HepG2 (cell line): ENCODE measurements around the gene MLLT10. TPM values are rescaled to one million over a fixed set of nuclear protein-coding genes. Genes with fewer than 3 reads are reported as not detected.

Source experiments
- EHMT2 ChIP-seq: fragments of 200-600 bp; sonication (generic); IDR thresholded peaks from 2 replicates; pipeline ENCODE4 v1.7.0; 2017; ENCODE audit warnings: antibody characterized with exemption, low read depth, low read length, borderline replicate concordance
- HHEX ChIP-seq: IDR thresholded peaks from 2 replicates; pipeline ENCODE4 v1.6.1; 2016; ENCODE audit warnings: control low read depth
- HOXA7 ChIP-seq: sonication (generic); formaldehyde crosslinking; IDR thresholded peaks from 2 replicates; pipeline ENCODE4 v1.8.1; 2022; ENCODE audit warnings: mild to moderate bottlenecking, missing genetic modification reagents, moderate library complexity
- KLF13 ChIP-seq: sonication (generic); formaldehyde crosslinking; IDR thresholded peaks from 2 replicates; pipeline ENCODE4 v1.4.0; 2020; ENCODE audit warnings: mild to moderate bottlenecking, missing genetic modification reagents
- MAFF ChIP-seq: IDR thresholded peaks from 2 replicates; pipeline ENCODE4 v1.6.1; 2011; ENCODE audit warnings: low read depth, low read length, improper control_type of control experiment
- NPAS2 ChIP-seq: sonication (generic); formaldehyde crosslinking; IDR thresholded peaks from 2 replicates; pipeline ENCODE4 v1.8.0; 2022; ENCODE audit warnings: mild to moderate bottlenecking, missing genetic modification reagents, borderline replicate concordance
- PHF21A ChIP-seq: sonication (generic); formaldehyde crosslinking; IDR thresholded peaks from 2 replicates; pipeline ENCODE4 v1.5.0; 2020; ENCODE audit warnings: mild to moderate bottlenecking, missing genetic modification reagents
- RFXAP ChIP-seq: sonication (generic); formaldehyde crosslinking; IDR thresholded peaks from 2 replicates; pipeline ENCODE4 v1.4.0; 2020; ENCODE audit warnings: missing genetic modification reagents, borderline replicate concordance
- SRSF4 ChIP-seq: fragments of 200-400 bp; formaldehyde crosslinking; IDR thresholded peaks from one replicate; pipeline ENCODE4 v1.6.1; 2018; ENCODE audit warnings: mild to moderate bottlenecking, low read depth, low read length, moderate library complexity; ENCODE audit not compliant: poor library complexity, severe bottlenecking
- STAG1 ChIP-seq: sonication (generic); formaldehyde crosslinking; IDR thresholded peaks from 2 replicates; pipeline ENCODE4 v1.4.0; 2020; ENCODE audit warnings: missing genetic modification reagents
- SYNCRIP ChIP-seq: fragments of 200-400 bp; formaldehyde crosslinking; IDR thresholded peaks from 2 replicates; pipeline ENCODE4 v1.6.1; 2018; ENCODE audit warnings: mild to moderate bottlenecking, low read depth, low read length; ENCODE audit not compliant: insufficient read depth
- THAP11 ChIP-seq: IDR thresholded peaks from 2 replicates; pipeline ENCODE4 v1.6.1; 2016; ENCODE audit warnings: missing biosample characterization, missing genetic modification reagents
- ZFP90 ChIP-seq: sonication (generic); formaldehyde crosslinking; IDR thresholded peaks from 2 replicates; pipeline ENCODE4 v1.8.0; 2022; ENCODE audit warnings: missing genetic modification reagents, mild to moderate bottlenecking, inconsistent platforms, borderline replicate concordance
- ZNF160 ChIP-seq: sonication (generic); formaldehyde crosslinking; IDR thresholded peaks from 2 replicates; pipeline ENCODE4 v1.8.0; 2022; ENCODE audit warnings: mild to moderate bottlenecking, inconsistent platforms, missing genetic modification reagents
- ZNF451 ChIP-seq: sonication (generic); formaldehyde crosslinking; IDR thresholded peaks from 2 replicates; pipeline ENCODE4 v1.5.0; 2020; ENCODE audit warnings: mild to moderate bottlenecking, missing genetic modification reagents
- ZNF557 ChIP-seq: sonication (generic); formaldehyde crosslinking; IDR thresholded peaks from 2 replicates; pipeline ENCODE4 v1.4.0; 2020; ENCODE audit warnings: missing genetic modification reagents
- ZNF7 ChIP-seq: IDR thresholded peaks from 2 replicates; pipeline ENCODE4 v1.6.1; 2016; ENCODE audit warnings: missing biosample characterization, missing genetic modification reagents
- polyA plus RNA-seq, 8 experiments: library from polyadenylated mRNA; depleted of rRNA in 3 of 8; stranded (reverse) in 7 of 8; unstranded in 1 of 8; fragments of >200 nt; fragmentation: Illumina TruSeq in 4 of 8; extraction: Trizol in 4 of 8; gene quantifications; 2 replicates each; pipeline versions ENCODE4 v1.2.1 to v1.2.3, GENCODE V29; 2011 to 2016; ENCODE audit warnings: low read depth in 4 of 8, missing spikeins in 1 of 8, mixed read lengths in 1 of 8; ENCODE audit not compliant: insufficient read depth in 1 of 8
- total RNA-seq, 5 experiments: library from RNA; depleted of rRNA; stranded (reverse); fragments of >200 nt; fragmentation: Illumina TruSeq; extraction: Trizol; gene quantifications; 2 replicates each; pipeline ENCODE4 v1.2.3, GENCODE V29; 2016; ENCODE audit warnings: low read depth in 1 of 5
- TF ChIP-seq, protein P1 (sequence below): sonication (generic); formaldehyde crosslinking; IDR thresholded peaks from 2 replicates; pipeline ENCODE4 v1.5.1; 2020; ENCODE audit warnings: mild to moderate bottlenecking, missing genetic modification reagents, moderate library complexity
- TF ChIP-seq, protein P2 (sequence below): sonication (generic); formaldehyde crosslinking; IDR thresholded peaks from 2 replicates; pipeline ENCODE4 v1.8.1; 2022; ENCODE audit warnings: mild to moderate bottlenecking, missing genetic modification reagents
- TF ChIP-seq, protein P3 (sequence below): sonication (generic); formaldehyde crosslinking; conservative IDR thresholded peaks from 2 replicates; pipeline ENCODE4 v1.8.0; 2022; ENCODE audit warnings: mild to moderate bottlenecking, moderate library complexity, missing genetic modification reagents
- TF ChIP-seq, protein P4 (sequence below): sonication (generic); formaldehyde crosslinking; IDR thresholded peaks from 2 replicates; pipeline ENCODE4 v1.8.0; 2022; ENCODE audit warnings: missing genetic modification reagents, mild to moderate bottlenecking, inconsistent platforms, borderline replicate concordance

Gene MLLT10
- total and polyA plus RNA-seq, 2 of the 13 experiments (the other 11 are each of a cell fraction or from before 2014, with no cell fraction given), result 51.3 to 84.1 TPM

DNA sequence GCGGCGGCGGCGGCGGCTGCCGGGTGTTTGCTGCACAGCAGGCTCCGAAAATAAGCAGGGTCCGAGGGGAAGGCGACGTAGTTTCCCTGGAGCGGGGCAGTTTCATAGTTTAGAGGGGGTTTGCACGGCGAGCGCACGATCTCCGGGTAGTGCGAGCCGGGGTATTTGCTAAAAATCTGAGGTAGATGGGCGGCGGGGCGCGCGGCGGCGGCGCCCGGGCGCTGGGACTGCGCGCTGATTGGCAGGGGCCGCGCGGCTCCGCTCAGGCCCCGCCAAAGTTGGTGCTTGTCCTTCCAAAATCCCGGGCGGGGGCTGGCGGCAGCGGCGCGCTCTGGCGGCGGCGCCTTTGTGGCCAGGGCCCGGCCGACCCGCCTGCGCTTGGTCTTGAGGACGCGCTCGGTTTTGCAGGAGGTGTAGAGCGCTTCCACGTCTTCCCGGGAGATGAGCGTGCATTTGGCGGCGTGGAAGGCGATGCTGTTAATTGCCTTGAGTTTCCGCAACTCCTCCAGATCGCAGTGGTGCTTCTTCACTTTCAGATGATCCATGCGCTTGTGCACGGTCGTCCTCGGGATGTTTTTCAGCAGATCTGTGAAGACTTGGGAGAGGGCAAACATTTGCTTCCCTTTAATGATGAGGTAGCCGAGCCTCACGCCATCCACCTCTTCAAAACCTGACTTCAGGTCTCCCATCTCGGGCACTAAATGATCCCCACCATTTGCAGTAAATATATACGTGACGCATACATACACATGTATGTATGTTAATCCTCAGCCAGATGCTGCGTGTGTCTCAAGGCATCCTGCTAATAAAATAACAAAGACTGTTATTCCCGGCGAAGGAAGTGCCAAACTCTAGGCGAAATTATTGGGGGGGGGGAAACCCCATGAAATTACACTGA lies 16.6 kb upstream of the MLLT10 start (continued):
- TF ChIP-seq, protein P1, sequence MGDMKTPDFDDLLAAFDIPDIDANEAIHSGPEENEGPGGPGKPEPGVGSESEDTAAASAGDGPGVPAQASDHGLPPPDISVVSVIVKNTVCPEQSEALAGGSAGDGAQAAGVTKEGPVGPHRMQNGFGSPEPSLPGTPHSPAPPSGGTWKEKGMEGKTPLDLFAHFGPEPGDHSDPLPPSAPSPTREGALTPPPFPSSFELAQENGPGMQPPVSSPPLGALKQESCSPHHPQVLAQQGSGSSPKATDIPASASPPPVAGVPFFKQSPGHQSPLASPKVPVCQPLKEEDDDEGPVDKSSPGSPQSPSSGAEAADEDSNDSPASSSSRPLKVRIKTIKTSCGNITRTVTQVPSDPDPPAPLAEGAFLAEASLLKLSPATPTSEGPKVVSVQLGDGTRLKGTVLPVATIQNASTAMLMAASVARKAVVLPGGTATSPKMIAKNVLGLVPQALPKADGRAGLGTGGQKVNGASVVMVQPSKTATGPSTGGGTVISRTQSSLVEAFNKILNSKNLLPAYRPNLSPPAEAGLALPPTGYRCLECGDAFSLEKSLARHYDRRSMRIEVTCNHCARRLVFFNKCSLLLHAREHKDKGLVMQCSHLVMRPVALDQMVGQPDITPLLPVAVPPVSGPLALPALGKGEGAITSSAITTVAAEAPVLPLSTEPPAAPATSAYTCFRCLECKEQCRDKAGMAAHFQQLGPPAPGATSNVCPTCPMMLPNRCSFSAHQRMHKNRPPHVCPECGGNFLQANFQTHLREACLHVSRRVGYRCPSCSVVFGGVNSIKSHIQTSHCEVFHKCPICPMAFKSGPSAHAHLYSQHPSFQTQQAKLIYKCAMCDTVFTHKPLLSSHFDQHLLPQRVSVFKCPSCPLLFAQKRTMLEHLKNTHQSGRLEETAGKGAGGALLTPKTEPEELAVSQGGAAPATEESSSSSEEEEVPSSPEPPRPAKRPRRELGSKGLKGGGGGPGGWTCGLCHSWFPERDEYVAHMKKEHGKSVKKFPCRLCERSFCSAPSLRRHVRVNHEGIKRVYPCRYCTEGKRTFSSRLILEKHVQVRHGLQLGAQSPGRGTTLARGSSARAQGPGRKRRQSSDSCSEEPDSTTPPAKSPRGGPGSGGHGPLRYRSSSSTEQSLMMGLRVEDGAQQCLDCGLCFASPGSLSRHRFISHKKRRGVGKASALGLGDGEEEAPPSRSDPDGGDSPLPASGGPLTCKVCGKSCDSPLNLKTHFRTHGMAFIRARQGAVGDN (CRISPR knock-in tag), result peak; percentile 74
- TF ChIP-seq STAG1 (CRISPR knock-in tag) (peak; percentile 31), ZNF160 (CRISPR knock-in tag) (peak; percentile 64; the same call in 1 of the 2 replicates), HHEX (no peak), KLF13 (no peak), THAP11 (CRISPR knock-in tag) (no peak), EHMT2 (no peak), ZNF7 (CRISPR knock-in tag) (no peak), SYNCRIP (no peak), SRSF4 (no peak), HOXA7 (no peak), MAFF (no peak), ZNF451 (CRISPR knock-in tag) (no peak), NPAS2 (CRISPR knock-in tag) (no peak), PHF21A (peak; percentile 35; the same call in 1 of the 2 replicates), ZFP90 (CRISPR knock-in tag) (peak; percentile 67; the same call in 1 of the 2 replicates), RFXAP (CRISPR knock-in tag) (0 out of 2 replicates have a peak, but pooled peaks have one; percentile 51), ZNF557 (0 out of 2 replicates have a peak, but pooled peaks have one; percentile 55)
- TF ChIP-seq, protein P2, sequence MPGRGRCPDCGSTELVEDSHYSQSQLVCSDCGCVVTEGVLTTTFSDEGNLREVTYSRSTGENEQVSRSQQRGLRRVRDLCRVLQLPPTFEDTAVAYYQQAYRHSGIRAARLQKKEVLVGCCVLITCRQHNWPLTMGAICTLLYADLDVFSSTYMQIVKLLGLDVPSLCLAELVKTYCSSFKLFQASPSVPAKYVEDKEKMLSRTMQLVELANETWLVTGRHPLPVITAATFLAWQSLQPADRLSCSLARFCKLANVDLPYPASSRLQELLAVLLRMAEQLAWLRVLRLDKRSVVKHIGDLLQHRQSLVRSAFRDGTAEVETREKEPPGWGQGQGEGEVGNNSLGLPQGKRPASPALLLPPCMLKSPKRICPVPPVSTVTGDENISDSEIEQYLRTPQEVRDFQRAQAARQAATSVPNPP, result no peak
- TF ChIP-seq, protein P3, sequence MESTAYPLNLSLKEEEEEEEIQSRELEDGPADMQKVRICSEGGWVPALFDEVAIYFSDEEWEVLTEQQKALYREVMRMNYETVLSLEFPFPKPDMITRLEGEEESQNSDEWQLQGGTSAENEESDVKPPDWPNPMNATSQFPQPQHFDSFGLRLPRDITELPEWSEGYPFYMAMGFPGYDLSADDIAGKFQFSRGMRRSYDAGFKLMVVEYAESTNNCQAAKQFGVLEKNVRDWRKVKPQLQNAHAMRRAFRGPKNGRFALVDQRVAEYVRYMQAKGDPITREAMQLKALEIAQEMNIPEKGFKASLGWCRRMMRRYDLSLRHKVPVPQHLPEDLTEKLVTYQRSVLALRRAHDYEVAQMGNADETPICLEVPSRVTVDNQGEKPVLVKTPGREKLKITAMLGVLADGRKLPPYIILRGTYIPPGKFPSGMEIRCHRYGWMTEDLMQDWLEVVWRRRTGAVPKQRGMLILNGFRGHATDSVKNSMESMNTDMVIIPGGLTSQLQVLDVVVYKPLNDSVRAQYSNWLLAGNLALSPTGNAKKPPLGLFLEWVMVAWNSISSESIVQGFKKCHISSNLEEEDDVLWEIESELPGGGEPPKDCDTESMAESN (CRISPR knock-in tag), result 0 out of 2 replicates have a peak, but pooled peaks have one; percentile 34
- TF ChIP-seq, protein P4, sequence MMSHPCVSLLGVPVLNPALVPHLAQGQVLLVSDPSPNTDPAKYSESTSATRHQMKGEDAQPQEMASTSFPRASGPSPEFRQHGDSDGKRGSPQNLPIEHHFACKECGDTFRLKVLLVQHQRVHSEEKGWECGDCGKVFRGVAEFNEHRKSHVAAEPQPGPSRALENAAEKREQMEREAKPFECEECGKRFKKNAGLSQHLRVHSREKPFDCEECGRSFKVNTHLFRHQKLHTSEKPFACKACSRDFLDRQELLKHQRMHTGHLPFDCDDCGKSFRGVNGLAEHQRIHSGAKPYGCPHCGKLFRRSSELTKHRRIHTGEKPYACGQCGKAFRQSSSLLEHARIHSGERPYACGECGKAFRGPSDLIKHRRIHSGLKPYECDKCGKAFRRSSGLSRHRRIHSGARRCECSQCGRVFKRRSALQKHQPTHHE (CRISPR knock-in tag), result 0 out of 2 replicates have a peak, but pooled peaks have one; percentile 43
